GM10248 (cell line): ENCODE data around the gene SLC5A1.
"Not testable (repeated sequence)": the region's sequence is repeated elsewhere in the genome, so short reads cannot be mapped to it uniquely, and the experiment has no call there.

Experiments used
- CTCF ChIA-PET: fragments of 300-600 bp; sonication (Branson Sonifier 250); formaldehyde crosslinking; extraction: SDS; loops from one replicate; lab custom pipeline; 2021; ENCODE audit warnings: antibody characterized with exemption; lab: Yijun Ruan, JAX
- POLR2A ChIA-PET: fragments of 350-650 bp; sonication (Branson Sonifier 250); formaldehyde crosslinking; extraction: SDS; loops from one replicate; lab custom pipeline; 2020; ENCODE audit warnings: antibody characterized with exemption; lab: Yijun Ruan, JAX
- DNase-seq: peaks from one replicate; pipeline ENCODE4 v3.0.0; 2012; ENCODE audit errors: extremely low spot score
- CTCF ChIP-seq: IDR thresholded peaks from 2 replicates; pipeline ENCODE4 v1.5.1; 2012; ENCODE audit warnings: mild to moderate bottlenecking, low read depth; ENCODE audit errors: extremely low read depth, missing control alignments, control extremely low read depth

SLC5A1 gene

GRCh38 chr22:32142600-32142999, 99.5 kb downstream of the SLC5A1 start:
- TF ChIP-seq CTCF, result no peak
- CTCF ChIA-PET, result interaction anchor here (1.1 to 1.3 kb wide), 2 partner anchors 10 to 16 kb away, joined by 3 to 4 read pairs; no protein-coding TSS in a partner anchor
- DNase-seq, result no peak
- POLR2A ChIA-PET, result no interaction called here

- CTCF ChIA-PET, result no interaction called here
- no peak for DNase-seq
These were observed 101.6 kb downstream of the SLC5A1 start for GRCh38 chr22:32144496-32145274.

GRCh38 chr22:32147128-32147527, 104.1 kb downstream of the SLC5A1 start:
- POLR2A ChIA-PET, result not testable (repeated sequence)

More at GRCh38 chr22:32144496-32145274, 101.6 kb downstream of the SLC5A1 start:
- no peak for TF ChIP-seq CTCF
- POLR2A ChIA-PET, result no interaction called here

GRCh38 chr22:32148372-32148771, 105.3 kb downstream of the SLC5A1 start:
- DNase-seq, POLR2A ChIA-PET: not testable (repeated sequence)
- CTCF ChIA-PET, result interaction anchor here (1.0 kb wide), 1 partner anchor 15 kb away, joined by 3 read pairs; no protein-coding TSS in a partner anchor

More at GRCh38 chr22:32147128-32147527, 104.1 kb downstream of the SLC5A1 start:
- CTCF ChIA-PET, DNase-seq: not testable (repeated sequence)

GRCh38 chr22:32150647-32151046, 107.6 kb downstream of the SLC5A1 start:
- CTCF ChIA-PET, DNase-seq, POLR2A ChIA-PET: not testable (repeated sequence)

- CTCF ChIA-PET, POLR2A ChIA-PET, DNase-seq: not testable (repeated sequence)
These were observed 108.6 kb downstream of the SLC5A1 start for GRCh38 chr22:32151641-32152040.

- DNase-seq, POLR2A ChIA-PET, CTCF ChIA-PET: not testable (repeated sequence)
These were observed 111.7 kb downstream of the SLC5A1 start for GRCh38 chr22:32154727-32155126.

GRCh38 chr22:32157632-32158031, 114.6 kb downstream of the SLC5A1 start:
- POLR2A ChIA-PET, DNase-seq, CTCF ChIA-PET: not testable (repeated sequence)

- CTCF ChIA-PET, result no interaction called here
- POLR2A ChIA-PET, result no interaction called here
- no peak for TF ChIP-seq CTCF
- DNase-seq, result no peak
These were observed 115.9 kb downstream of the SLC5A1 start, which contains the start of gene C22orf42 for GRCh38 chr22:32158712-32159533. Gene C22orf42 (minus strand): TSS chr22:32159303. CDS start chr22:32159215, 88 bp downstream.

- DNase-seq, CTCF ChIA-PET, POLR2A ChIA-PET: not testable (repeated sequence)
These were observed 117.3 kb downstream of the SLC5A1 start for GRCh38 chr22:32160411-32160810.
